Vagina (tissue), 2 donors: ENCODE data around the gene LDB2.

Experiments used
- CTCF ChIP-seq, 3 experiments: fragments of 450-650 bp in 2 of 3; fragments of 200-600 bp in 1 of 3; sonication (generic) in 1 of 3; IDR thresholded peaks; one replicate each; pipeline ENCODE4 v1.5.1; 2017 to 2019; ENCODE audit warnings: antibody characterized with exemption in 3 of 3, mild to moderate bottlenecking in 2 of 3, moderate library complexity in 2 of 3
- POLR2A ChIP-seq, 2 donors: fragments of 450-650 bp; IDR thresholded peaks; one replicate each; pipeline ENCODE4 v1.6.1; 2017; ENCODE audit warnings: antibody characterized with exemption in 2 of 2, mild to moderate bottlenecking in 2 of 2, moderate library complexity in 2 of 2

DNA sequence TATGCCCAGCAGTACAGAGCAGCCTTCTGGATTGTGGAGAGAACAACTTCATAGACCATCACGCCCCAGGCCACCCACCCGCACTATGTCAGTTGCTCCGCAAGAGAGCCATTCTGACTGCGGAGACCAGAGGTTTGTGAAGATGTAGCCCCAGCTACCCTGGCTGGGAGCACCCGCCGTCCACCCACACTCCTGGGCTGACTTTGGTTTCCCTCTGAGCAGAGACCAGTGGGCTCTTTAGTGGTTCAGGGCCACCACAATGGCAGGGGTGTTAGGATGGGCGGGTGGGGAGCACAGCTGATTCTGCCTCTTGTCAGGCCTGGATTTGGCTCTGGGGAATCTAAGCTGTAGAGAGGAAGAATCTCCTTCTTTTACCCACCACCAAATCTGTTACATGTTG, 313.4 kb downstream of the LDB2 start:
- TF ChIP-seq CTCF (IDR thresholded peaks at IDR 0.05) (no peak), POLR2A (IDR thresholded peaks at IDR 0.05) (no peak)
